A549 (cell line): ENCODE measurements around the gene FAM204A. TPM values are rescaled to one million over a fixed set of nuclear protein-coding genes. Genes with fewer than 3 reads are reported as not detected.

ENCODE experiments used
- ATAC-seq, 2 experiments: fragments of 200-7000 bp in 1 of 2; fragments of >200 bp in 1 of 2; cut with Nextera tagmentation in 1 of 2; cut with Tn5 transposase in 1 of 2; 3 replicates each; pipeline versions ENCODE4 v1.8.0 to v1.9.1; 2018 to 2020; ENCODE audit warnings: mild to moderate bottlenecking in 1 of 2, moderate library complexity in 1 of 2
- CTCF ChIA-PET: fragments of 300-600 bp; sonication (Branson Sonifier 250); formaldehyde crosslinking; extraction: SDS; loops from one replicate; lab custom pipeline; 2021; ENCODE audit warnings: antibody characterized with exemption, inconsistent platforms; lab: Yijun Ruan, JAX
- POLR2A ChIA-PET: fragments of 350-600 bp; formaldehyde crosslinking; extraction: SDS; loops from one replicate; lab custom pipeline; 2021; ENCODE audit warnings: antibody characterized with exemption, inconsistent platforms; lab: Yijun Ruan, JAX
- DNase-seq, 2 experiments: peaks; one replicate each; pipeline versions ENCODE4 v3.0.0 to v3.0.0-alpha.2; 2011 to 2016; ENCODE audit warnings: low read depth in 1 of 2, low spot score in 1 of 2
- FAIRE-seq: peaks from 2 replicates; lab custom pipeline; 2011; peaks lifted over from hg19 to GRCh38; lab: Jason Lieb, UNC
- H3K27ac ChIP-seq, 2 experiments: fragments of >200 bp; sonication (Bioruptor Twin); formaldehyde crosslinking; 3 replicates each; pipeline ENCODE4 v1.5.1; 2016 to 2017
- H3K4me1 ChIP-seq: fragments of >200 bp; sonication (Bioruptor Twin); formaldehyde crosslinking; 3 replicates; pipeline ENCODE4 v1.6.1; 2016
- H3K4me2 ChIP-seq: fragments of >200 bp; sonication (Bioruptor Twin); formaldehyde crosslinking; 3 replicates; pipeline ENCODE4 v1.6.1; 2016
- H3K4me3 ChIP-seq: fragments of >200 bp; sonication (Bioruptor Twin); formaldehyde crosslinking; 3 replicates; pipeline ENCODE4 v1.5.1; 2016
- H3K9me3 ChIP-seq: fragments of >200 bp; sonication (Bioruptor Twin); formaldehyde crosslinking; 3 replicates; pipeline ENCODE4 v1.6.1; 2016
- CEBPB ChIP-seq, 2 experiments: fragments of >200 bp in 1 of 2; sonication (Bioruptor Twin) in 1 of 2; formaldehyde crosslinking in 1 of 2; IDR thresholded peaks; 2 replicates each; pipeline ENCODE4 v1.6.1; 2012 to 2016
- CHD2 ChIP-seq: fragments of 150-350 bp; IDR thresholded peaks from 2 replicates; pipeline ENCODE4 v1.6.1; 2014; ENCODE audit warnings: low read length; ENCODE audit not compliant: partially characterized antibody
- CHD4 ChIP-seq: fragments of 200-600 bp; sonication (generic); IDR thresholded peaks from 2 replicates; pipeline ENCODE4 v1.6.1; 2016; ENCODE audit warnings: antibody characterized with exemption, mild to moderate bottlenecking, borderline replicate concordance
- CTCF ChIP-seq: fragments of >200 bp; sonication (Bioruptor Twin); formaldehyde crosslinking; IDR thresholded peaks from 3 replicates; pipeline ENCODE4 v1.5.1; 2016
- ELK1 ChIP-seq: fragments of 150-350 bp; IDR thresholded peaks from 2 replicates; pipeline ENCODE4 v1.6.1; 2014; ENCODE audit warnings: low read depth, mild to moderate bottlenecking, low read length
- FOSB ChIP-seq: fragments of 250-450 bp; sonication (Bioruptor Pico); IDR thresholded peaks from 2 replicates; pipeline ENCODE4 v1.5.0; 2020; ENCODE audit warnings: mild to moderate bottlenecking, moderate library complexity
- FOSL2 ChIP-seq, 2 experiments: fragments of 450-650 bp in 1 of 2; fragments of >200 bp in 1 of 2; sonication (Bioruptor Twin) in 1 of 2; formaldehyde crosslinking; IDR thresholded peaks; 2 replicates each; pipeline versions ENCODE4 v1.5.0 to v1.6.1; 2016 to 2020; ENCODE audit warnings: mild to moderate bottlenecking in 1 of 2, moderate library complexity in 1 of 2
- FOXS1 ChIP-seq: fragments of 250-450 bp; sonication (Bioruptor Pico); IDR thresholded peaks from 2 replicates; pipeline ENCODE4 v1.5.0; 2020; ENCODE audit warnings: mild to moderate bottlenecking, moderate library complexity
- GATA3 ChIP-seq: IDR thresholded peaks from 2 replicates; pipeline ENCODE4 v1.6.1; 2012; ENCODE audit warnings: borderline replicate concordance
- KDM5A ChIP-seq: fragments of 200-600 bp; sonication (generic); IDR thresholded peaks from 2 replicates; pipeline ENCODE4 v1.6.1; 2016; ENCODE audit warnings: antibody characterized with exemption, mild to moderate bottlenecking
- MAFK ChIP-seq: fragments of 450-650 bp; IDR thresholded peaks from 2 replicates; pipeline ENCODE4 v1.6.1; 2014; ENCODE audit not compliant: partially characterized antibody
- MAX ChIP-seq: IDR thresholded peaks from 2 replicates; pipeline ENCODE4 v1.6.1; 2012
- PHF8 ChIP-seq: fragments of 200-600 bp; sonication (generic); IDR thresholded peaks from 2 replicates; pipeline ENCODE4 v1.6.1; 2016; ENCODE audit warnings: low read depth, mild to moderate bottlenecking, antibody characterized with exemption, moderate library complexity, borderline replicate concordance
- RARB ChIP-seq: fragments of 250-450 bp; sonication (Bioruptor Pico); IDR thresholded peaks from 2 replicates; pipeline ENCODE4 v1.8.0; 2021; ENCODE audit warnings: mild to moderate bottlenecking, moderate library complexity
- RCOR1 ChIP-seq: fragments of 150-350 bp; IDR thresholded peaks from 2 replicates; pipeline ENCODE4 v1.6.1; 2014; ENCODE audit warnings: antibody characterized with exemption, low read length, low read depth
- SMC3 ChIP-seq: fragments of >200 bp; sonication (Bioruptor Twin); formaldehyde crosslinking; IDR thresholded peaks from 3 replicates; pipeline ENCODE4 v1.6.1; 2018; ENCODE audit warnings: inconsistent platforms
- TP53 ChIP-seq: fragments of 250-450 bp; sonication (Bioruptor Pico); IDR thresholded peaks from 2 replicates; pipeline ENCODE4 v1.5.0; 2021; ENCODE audit warnings: mild to moderate bottlenecking, moderate library complexity
- USF2 ChIP-seq: fragments of 450-650 bp; IDR thresholded peaks from 2 replicates; pipeline ENCODE4 v1.6.1; 2014; ENCODE audit warnings: antibody characterized with exemption
- ZC3H11A ChIP-seq: fragments of 450-650 bp; IDR thresholded peaks from 2 replicates; pipeline ENCODE4 v1.6.1; 2014; ENCODE audit warnings: antibody characterized with exemption, mild to moderate bottlenecking
- ZSCAN20 ChIP-seq: fragments of 250-450 bp; sonication (Bioruptor Pico); IDR thresholded peaks from 2 replicates; pipeline ENCODE4 v1.8.0; 2022; ENCODE audit warnings: mild to moderate bottlenecking, moderate library complexity
- WGBS: methylation state at CpG from one replicate; pipeline ENCODE4 v1.1.6; 2017; ENCODE audit errors: missing lambda C conversion rate; 5-methylcytosine and 5-hydroxymethylcytosine counted together
- polyA plus RNA-seq, 4 experiments: library from polyadenylated mRNA; depleted of rRNA in 3 of 4; stranded (reverse); fragments of >200 nt; fragmentation: RNase III in 1 of 4; extraction: RNeasy Plus Mini Kit Qiagen cat#74134 plus additional on column Dnase treatment in 1 of 4; gene quantifications; 2 replicates in 3 of 4; 3 replicates in 1 of 4; pipeline ENCODE4 v1.2.3, GENCODE V29; 2011 to 2017
- TF ChIP-seq, protein P1 (sequence below): fragments of >200 bp; sonication (Bioruptor Twin); formaldehyde crosslinking; IDR thresholded peaks from 3 replicates; pipeline ENCODE4 v1.6.1; 2016
- TF ChIP-seq, protein P2 (sequence below): fragments of >200 bp; sonication (Bioruptor Twin); formaldehyde crosslinking; IDR thresholded peaks from 2 replicates; pipeline ENCODE4 v1.6.1; 2016
- TF ChIP-seq, protein P3 (sequence below): IDR thresholded peaks from 2 replicates; pipeline ENCODE4 v1.6.1; 2012; ENCODE audit warnings: low read depth, borderline replicate concordance

FAM204A gene
- polyA plus RNA-seq, 2 of the 4 experiments (the other 2 are of a cell fraction): 39.2 to 62.8 TPM

DNA sequence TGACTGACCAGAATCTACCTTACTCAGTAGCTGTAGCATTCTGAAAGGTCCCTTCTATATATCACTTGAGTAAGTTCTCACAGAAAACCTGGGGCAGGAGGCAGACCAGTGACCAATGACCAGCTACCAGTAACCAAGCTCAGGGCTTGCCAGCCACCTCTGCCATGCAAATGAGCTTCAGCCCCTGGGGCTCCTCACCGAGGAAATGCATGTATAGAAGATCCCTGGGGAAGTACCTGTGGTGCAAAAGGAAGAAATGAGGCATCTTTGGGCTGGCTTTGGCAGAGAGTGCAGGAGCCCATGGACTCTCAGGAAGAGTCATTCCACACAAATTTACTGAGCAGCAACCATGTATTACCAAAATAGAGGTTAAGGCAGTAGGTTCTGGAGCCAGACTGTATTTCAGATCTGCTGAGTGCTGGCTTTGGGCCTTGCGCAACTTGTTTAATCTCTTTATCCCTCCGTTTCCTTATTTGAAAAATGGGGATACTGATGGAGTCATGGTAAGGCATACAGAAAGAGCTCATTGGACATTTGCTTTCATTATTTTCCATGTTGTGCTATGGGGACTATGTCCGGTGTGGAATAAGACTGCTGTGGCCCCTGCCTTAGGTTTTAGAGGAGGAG, 41.1 kb upstream of the FAM204A start:
- TF ChIP-seq CEBPB (IDR thresholded peaks at IDR 0.05): 0 out of 4 replicates have a peak, but pooled peaks of 1 of the 2 experiments have one; percentile 45
- no peak for TF ChIP-seq PHF8
- no peak for TF ChIP-seq FOSB (CRISPR knock-in tag)
- TF ChIP-seq, all 56 proteins: peak for 1
- WGBS: 40% methylated on average over 4 of the region's 4 CpGs
- Histone ChIP-seq H3K9me3 (no peaks in the 10 kb centered on the region), H3K27ac (no peak overlapping the region), H3K4me2 (no peak overlapping the region), H3K4me1 (no peaks in the 10 kb centered on the region), H3K4me3 (no peak overlapping the region)
- POLR2A ChIA-PET: no interaction called here
- CTCF ChIA-PET: interaction anchor here (1.4 kb wide), 1 partner anchor 9 kb away, joined by 4 read pairs; no protein-coding TSS in a partner anchor
- DNase-seq: no peak
- ATAC-seq: no peak
- FAIRE-seq: no peak

GRCh38 chr10:118374404-118374803, 32.3 kb upstream of the FAM204A start:
- CTCF ChIA-PET: interaction anchor here (1.0 kb wide), 1 partner anchor 85 kb away, joined by 3 read pairs; no protein-coding TSS in a partner anchor

DNA sequence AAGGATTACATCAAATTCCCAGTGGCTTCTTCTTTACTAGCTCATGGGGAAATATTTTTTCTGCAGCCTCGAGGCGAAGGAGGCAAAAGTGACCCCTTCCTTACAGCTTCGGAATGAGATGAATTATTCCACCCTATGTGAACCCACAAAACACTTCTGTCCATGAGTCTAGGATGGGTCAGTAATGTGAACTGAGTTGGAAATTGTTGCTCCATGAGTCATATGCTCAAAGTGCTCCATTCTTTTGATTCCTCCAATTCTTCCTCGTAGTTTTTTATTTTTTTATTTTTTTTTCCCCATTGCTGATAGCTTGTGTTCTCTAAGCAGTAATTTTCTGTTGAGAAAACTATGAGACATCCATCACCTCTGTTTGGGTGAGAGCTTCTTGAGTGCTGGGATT, 31.7 kb upstream of the FAM204A start:
- WGBS: 3% methylated on average over 4 of the region's 4 CpGs
- ATAC-seq: 0 out of 6 replicates have a peak, but pooled peaks of 1 of the 2 experiments have one; percentile 34
- Histone ChIP-seq H3K9me3 (no peaks in the 10 kb centered on the region), H3K4me1 (peaks cover 8% of the 10 kb centered on the region; the same call in 1 of the 3 replicates), H3K27ac (no peak overlapping the region), H3K4me3 (no peak overlapping the region), H3K4me2 (no peak overlapping the region)
- TF ChIP-seq FOSB (CRISPR knock-in tag) (no peak), FOXS1 (no peak), ZSCAN20 (CRISPR knock-in tag) (no peak), CTCF (no peak), SMC3 (no peak), RARB (no peak), CHD2 (no peak), ZC3H11A (no peak), MAX (no peak), USF2 (no peak), FOSL2 (IDR thresholded peaks at IDR 0.05) (no peak), FOSL2 (CRISPR knock-in tag; IDR thresholded peaks at IDR 0.05) (no peak)
- TF ChIP-seq, protein P1, sequence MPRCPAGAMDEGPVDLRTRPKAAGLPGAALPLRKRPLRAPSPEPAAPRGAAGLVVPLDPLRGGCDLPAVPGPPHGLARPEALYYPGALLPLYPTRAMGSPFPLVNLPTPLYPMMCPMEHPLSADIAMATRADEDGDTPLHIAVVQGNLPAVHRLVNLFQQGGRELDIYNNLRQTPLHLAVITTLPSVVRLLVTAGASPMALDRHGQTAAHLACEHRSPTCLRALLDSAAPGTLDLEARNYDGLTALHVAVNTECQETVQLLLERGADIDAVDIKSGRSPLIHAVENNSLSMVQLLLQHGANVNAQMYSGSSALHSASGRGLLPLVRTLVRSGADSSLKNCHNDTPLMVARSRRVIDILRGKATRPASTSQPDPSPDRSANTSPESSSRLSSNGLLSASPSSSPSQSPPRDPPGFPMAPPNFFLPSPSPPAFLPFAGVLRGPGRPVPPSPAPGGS: no peak
- TF ChIP-seq, protein P2, sequence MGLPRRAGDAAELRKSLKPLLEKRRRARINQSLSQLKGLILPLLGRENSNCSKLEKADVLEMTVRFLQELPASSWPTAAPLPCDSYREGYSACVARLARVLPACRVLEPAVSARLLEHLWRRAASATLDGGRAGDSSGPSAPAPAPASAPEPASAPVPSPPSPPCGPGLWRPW: no peak
- TF ChIP-seq, protein P3, sequence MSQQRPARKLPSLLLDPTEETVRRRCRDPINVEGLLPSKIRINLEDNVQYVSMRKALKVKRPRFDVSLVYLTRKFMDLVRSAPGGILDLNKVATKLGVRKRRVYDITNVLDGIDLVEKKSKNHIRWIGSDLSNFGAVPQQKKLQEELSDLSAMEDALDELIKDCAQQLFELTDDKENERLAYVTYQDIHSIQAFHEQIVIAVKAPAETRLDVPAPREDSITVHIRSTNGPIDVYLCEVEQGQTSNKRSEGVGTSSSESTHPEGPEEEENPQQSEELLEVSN: no peak
- ChIA-PET CTCF (interaction anchor here (1.0 kb wide), 1 partner anchor 85 kb away, joined by 3 read pairs; no protein-coding TSS in a partner anchor), POLR2A (no interaction called here)
- DNase-seq: peak in 1 of 2 experiments; percentile 4
- FAIRE-seq: no peak

More at GRCh38 chr10:118374404-118374803, 32.3 kb upstream of the FAM204A start:
- TF ChIP-seq ELK1 (no peak), CHD4 (no peak), MAFK (no peak), GATA3 (no peak), FOXS1 (no peak), KDM5A (no peak), RCOR1 (no peak), TP53 (no peak)
- TF ChIP-seq, protein P2: no peak
- no peak for ATAC-seq
- Histone ChIP-seq H3K4me3 (no peak overlapping the region), H3K4me1 (peaks cover 8% of the 10 kb centered on the region; the same call in 1 of the 3 replicates), H3K9me3 (no peaks in the 10 kb centered on the region), H3K4me2 (no peak overlapping the region), H3K27ac (no peak overlapping the region)
- DNase-seq: no peak
- POLR2A ChIA-PET: interaction anchor here (0.6 kb wide), 1 partner anchor 64 kb away, joined by 4 read pairs; no protein-coding TSS in a partner anchor
- FAIRE-seq: no peak
